Right lobe of liver (tissue), 6 donors: Measurements from ENCODE around the gene CABP2. TPM values are rescaled to one million over a fixed set of nuclear protein-coding genes. Genes with fewer than 3 reads are reported as not detected.
"Not testable (repeated sequence)": the region's sequence is repeated elsewhere in the genome, so short reads cannot be mapped to it uniquely, and the experiment has no call there.

Experiments used
- ATAC-seq, 4 donors: fragments of 200-7000 bp; cut with Tn5 transposase; one replicate each; pipeline ENCODE4 v1.9.1; 2020; ENCODE audit warnings: mild to moderate bottlenecking in 4 of 4, moderate library complexity in 4 of 4
- DNase-seq, 3 donors: peaks; one replicate each; pipeline ENCODE4 v3.0.0-alpha.2; 2020
- H3K27ac ChIP-seq, 3 donors: fragments of 200-600 bp; one replicate each; pipeline ENCODE4 v1.8.0; 2022
- H3K27me3 ChIP-seq, 2 donors: fragments of 200-600 bp; one replicate each; pipeline ENCODE4 v1.8.0; 2022
- H3K36me3 ChIP-seq, 4 donors: fragments of 200-600 bp; sonication (generic) in 1 of 4; one replicate each; pipeline versions ENCODE4 v1.5.1 to v1.8.0; 2017 to 2022; ENCODE audit warnings: control low read depth in 1 of 4
- H3K4me1 ChIP-seq, 4 donors: fragments of 200-600 bp; sonication (generic) in 1 of 4; one replicate each; pipeline versions ENCODE4 v1.5.1 to v1.8.0; 2017 to 2022; ENCODE audit warnings: control low read depth in 1 of 4
- H3K4me3 ChIP-seq, 3 donors: fragments of 200-600 bp; one replicate each; pipeline ENCODE4 v1.8.0; 2022
- H3K9me3 ChIP-seq, 4 donors: fragments of 200-600 bp; sonication (generic) in 1 of 4; one replicate each; pipeline versions ENCODE4 v1.5.1 to v1.8.0; 2017 to 2022; ENCODE audit warnings: control low read depth in 1 of 4
- POLR2A ChIP-seq: fragments of 450-650 bp; IDR thresholded peaks from one replicate; pipeline ENCODE4 v1.6.1; 2017; ENCODE audit warnings: antibody characterized with exemption, mild to moderate bottlenecking
- WGBS: methylation state at CpG from one replicate; pipeline ENCODE4 v1.1.6; 2018; ENCODE audit warnings: low coverage, low lambda C conversion rate; ENCODE audit not compliant: insufficient coverage; ENCODE audit errors: missing lambda C conversion rate; 5-methylcytosine and 5-hydroxymethylcytosine counted together
- intact Hi-C, 2 donors: fragments of 100-400 bp; cut with DNase I; formaldehyde crosslinking; loops; one replicate each; pipeline versions ENCODE4 v1.11.2 to v1.14.1; 2022
- total RNA-seq, 6 experiments: library from RNA; depleted of rRNA in 2 of 6; stranded (reverse); fragments of >200 nt in 2 of 6; fragmentation: NEBNext Ultra II Directional in 3 of 6; extraction: Animal tissue kit (Norgen Biotek cat#: 25700) in 3 of 6; gene quantifications; one replicate each; pipeline versions ENCODE4 v1.1.0 to v1.2.4, GENCODE V29; 2016 to 2023
- TF ChIP-seq, protein P1 (sequence below), 4 donors: fragments of 200-600 bp in 3 of 4; fragments of 450-650 bp in 1 of 4; IDR thresholded peaks; one replicate each; pipeline versions ENCODE4 v1.5.1 to v1.8.0; 2016 to 2022; ENCODE audit warnings: antibody characterized with exemption in 4 of 4, mild to moderate bottlenecking in 2 of 4
- donor health status: DM: no; HTN: yes; CAD: no.
- donor health status: DM: no; HTN: no; CAD: no.
- donor health status: DM: no; HTN: no; CAD: no.
- donor health status: DM: no; HTN: yes; CAD: no.
- donor health status: DM: no; HTN: yes; CAD: no.

The CABP2 gene
- total RNA-seq, 6 experiments from 2014 or later: not detected

DNA sequence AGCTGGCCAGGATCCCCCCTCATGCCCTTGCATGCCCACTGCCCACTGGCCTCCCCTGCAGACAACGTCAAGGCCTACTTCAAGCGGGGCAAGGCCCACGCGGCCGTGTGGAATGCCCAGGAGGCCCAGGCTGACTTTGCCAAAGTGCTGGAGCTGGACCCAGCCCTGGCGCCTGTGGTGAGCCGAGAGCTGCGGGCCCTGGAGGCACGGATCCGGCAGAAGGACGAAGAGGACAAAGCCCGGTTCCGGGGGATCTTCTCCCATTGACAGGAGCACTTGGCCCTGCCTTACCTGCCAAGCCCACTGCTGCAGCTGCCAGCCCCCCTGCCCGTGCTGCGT lies 32.5 kb downstream of the CABP2 start:
- Histone ChIP-seq H3K4me1 (no peaks in the 10 kb centered on the region), H3K4me3 (no peak overlapping the region), H3K36me3 (peaks cover 0 to 15% (median 3%) of the 10 kb centered on the region in 4 donors), H3K9me3 (no peaks in the 10 kb centered on the region), H3K27ac (no peak overlapping the region), H3K27me3 (no peaks in the 10 kb centered on the region)
- no peak for TF ChIP-seq POLR2A
- TF ChIP-seq, protein P1, sequence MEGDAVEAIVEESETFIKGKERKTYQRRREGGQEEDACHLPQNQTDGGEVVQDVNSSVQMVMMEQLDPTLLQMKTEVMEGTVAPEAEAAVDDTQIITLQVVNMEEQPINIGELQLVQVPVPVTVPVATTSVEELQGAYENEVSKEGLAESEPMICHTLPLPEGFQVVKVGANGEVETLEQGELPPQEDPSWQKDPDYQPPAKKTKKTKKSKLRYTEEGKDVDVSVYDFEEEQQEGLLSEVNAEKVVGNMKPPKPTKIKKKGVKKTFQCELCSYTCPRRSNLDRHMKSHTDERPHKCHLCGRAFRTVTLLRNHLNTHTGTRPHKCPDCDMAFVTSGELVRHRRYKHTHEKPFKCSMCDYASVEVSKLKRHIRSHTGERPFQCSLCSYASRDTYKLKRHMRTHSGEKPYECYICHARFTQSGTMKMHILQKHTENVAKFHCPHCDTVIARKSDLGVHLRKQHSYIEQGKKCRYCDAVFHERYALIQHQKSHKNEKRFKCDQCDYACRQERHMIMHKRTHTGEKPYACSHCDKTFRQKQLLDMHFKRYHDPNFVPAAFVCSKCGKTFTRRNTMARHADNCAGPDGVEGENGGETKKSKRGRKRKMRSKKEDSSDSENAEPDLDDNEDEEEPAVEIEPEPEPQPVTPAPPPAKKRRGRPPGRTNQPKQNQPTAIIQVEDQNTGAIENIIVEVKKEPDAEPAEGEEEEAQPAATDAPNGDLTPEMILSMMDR (IDR thresholded peaks at IDR 0.05): no peak
- intact Hi-C loops: no loop called here
- WGBS: no CpG with 5 or more reads among the region's 15 CpGs
- ATAC-seq (peak in 1 of 4 donors; percentile 2), DNase-seq (peak in 1 of 3 donors; percentile 54)

GRCh38 chr11:67489885-67490726 lies 33.1 kb downstream of the CABP2 start:
- no peak for TF ChIP-seq POLR2A
- TF ChIP-seq, protein P1 (IDR thresholded peaks at IDR 0.05): no peak
- intact Hi-C loops: no loop called here
- H3K36me3 ChIP-seq: peaks cover 0 to 15% (median 3%) of the 10 kb centered on the region in 4 donors
- H3K27me3 ChIP-seq: no peaks in the 10 kb centered on the region
- H3K4me1 ChIP-seq: no peaks in the 10 kb centered on the region
- no peak overlapping the region for H3K4me3 ChIP-seq
- DNase-seq (peak in 2 of 3 donors; percentile 45 to 46), ATAC-seq (no peak)
- no peaks in the 10 kb centered on the region for H3K9me3 ChIP-seq
- no peak overlapping the region for H3K27ac ChIP-seq
- WGBS: 98% methylated on average over 7 of the region's 23 CpGs

DNA sequence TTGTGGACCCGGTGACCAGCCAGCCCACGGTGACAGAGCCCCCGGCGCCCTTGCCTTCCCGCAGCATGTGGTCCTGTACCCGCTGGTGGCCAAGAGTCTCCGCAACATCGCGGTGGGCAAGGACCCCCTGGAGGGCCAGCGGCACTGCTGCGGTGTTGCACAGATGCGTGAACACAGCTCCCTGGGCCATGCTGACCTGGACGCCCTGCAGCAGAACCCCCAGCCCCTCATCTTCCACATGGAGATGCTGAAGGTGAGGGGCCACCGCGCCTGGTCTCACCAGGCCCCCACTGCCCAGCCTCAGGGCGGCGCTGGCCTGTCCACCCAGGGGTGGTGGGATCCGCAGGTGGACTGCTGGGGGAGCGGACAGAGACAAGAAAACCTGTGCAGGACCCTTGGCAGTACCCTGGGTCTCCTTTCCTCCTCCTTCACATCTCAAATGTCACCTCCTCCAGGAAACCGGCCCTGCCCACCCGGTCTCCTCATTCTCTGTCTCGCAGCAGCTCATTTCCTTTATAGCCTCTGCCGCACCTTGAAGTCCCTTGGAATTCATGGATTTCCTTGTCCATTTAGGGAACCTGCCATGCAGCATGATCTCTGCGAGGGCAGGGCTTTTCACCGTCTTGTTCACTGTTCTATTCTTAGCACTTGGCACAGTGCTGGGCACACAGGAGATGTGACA lies 33.9 kb downstream of the CABP2 start:
- peak in 1 of 3 donors; percentile 48 for DNase-seq
- TF ChIP-seq, protein P1 (IDR thresholded peaks at IDR 0.05): no peak
- no peak for TF ChIP-seq POLR2A
- H3K27me3 ChIP-seq: no peaks in the 10 kb centered on the region
- no peak overlapping the region for H3K4me3 ChIP-seq
- no peaks in the 10 kb centered on the region for H3K9me3 ChIP-seq
- no peak for ATAC-seq
- H3K4me1 ChIP-seq: peaks cover 0 to 4% (median 0%) of the 10 kb centered on the region in 4 donors
- intact Hi-C loops: no loop called here
- WGBS: 55% methylated on average over 3 of the region's 25 CpGs
- H3K27ac ChIP-seq: no peak overlapping the region
- peaks cover 0 to 15% (median 3%) of the 10 kb centered on the region in 4 donors for H3K36me3 ChIP-seq

- intact Hi-C loops: no loop called here
- Histone ChIP-seq H3K4me3 (no peak overlapping the region), H3K36me3 (peaks cover 0 to 6% (median 1%) of the 10 kb centered on the region in 4 donors), H3K9me3 (no peaks in the 10 kb centered on the region), H3K27me3 (no peaks in the 10 kb centered on the region), H3K27ac (no peak overlapping the region), H3K4me1 (peaks cover 0 to 15% (median 5%) of the 10 kb centered on the region in 4 donors)
- ATAC-seq: no peak
- peak in 1 of 3 donors; percentile 48 for DNase-seq
- 82% methylated on average over 7 of the region's 20 CpGs for whole genome bisulfite sequencing
- TF ChIP-seq POLR2A: no peak
- TF ChIP-seq, protein P1 (IDR thresholded peaks at IDR 0.05): no peak
These were observed 36.6 kb downstream of the CABP2 start for GRCh38 chr11:67486481-67487195.

DNA sequence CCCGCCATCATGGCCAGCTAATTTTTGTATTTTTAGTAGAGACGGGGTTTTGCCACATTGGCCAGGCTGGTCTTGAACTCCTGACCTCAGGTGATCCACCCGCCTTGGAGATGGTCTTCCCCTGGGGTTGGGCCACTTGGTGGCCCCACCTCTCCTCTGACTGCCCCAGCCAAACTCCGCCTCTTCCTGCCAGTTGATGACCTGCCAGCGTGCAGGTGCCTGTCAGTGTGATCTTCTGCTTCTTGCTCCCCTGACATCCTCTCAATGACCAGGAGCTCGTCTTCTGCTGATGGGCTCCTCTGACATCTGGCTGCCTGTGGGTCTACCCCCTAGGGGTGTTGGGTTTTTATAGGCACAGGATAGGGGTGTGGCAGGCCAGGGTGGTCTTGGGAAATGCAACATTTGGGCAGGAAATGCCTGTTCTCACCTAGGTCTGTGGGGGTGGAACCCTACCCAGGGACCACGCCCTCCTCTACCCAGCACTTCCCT lies 37.3 kb downstream of the CABP2 start:
- ATAC-seq, H3K27ac ChIP-seq, intact Hi-C loops, H3K36me3 ChIP-seq, H3K9me3 ChIP-seq, H3K27me3 ChIP-seq, H3K4me3 ChIP-seq: not testable (repeated sequence)
- H3K4me1 ChIP-seq: peaks cover 0 to 15% (median 5%) of the 10 kb centered on the region in 4 donors
- peak in 1 of 3 donors; percentile 57 for DNase-seq
- 70% methylated on average over 6 of the region's 7 CpGs for WGBS
